Uterus (tissue), 2 donors: ENCODE measurements around the gene NT5DC2.

Source experiments
- POLR2A ChIP-seq, 2 donors: fragments of 450-650 bp; IDR thresholded peaks; one replicate each; pipeline ENCODE4 v1.6.1; 2016; ENCODE audit warnings: antibody characterized with exemption in 2 of 2, mild to moderate bottlenecking in 1 of 2, moderate library complexity in 1 of 2
- TF ChIP-seq, protein P1 (sequence below), 4 experiments: fragments of 200-600 bp in 2 of 4; fragments of 450-650 bp in 2 of 4; sonication (generic) in 2 of 4; IDR thresholded peaks; one replicate each; pipeline ENCODE4 v1.5.1; 2016 to 2019; ENCODE audit warnings: antibody characterized with exemption in 4 of 4, mild to moderate bottlenecking in 2 of 4, moderate library complexity in 1 of 4

DNA sequence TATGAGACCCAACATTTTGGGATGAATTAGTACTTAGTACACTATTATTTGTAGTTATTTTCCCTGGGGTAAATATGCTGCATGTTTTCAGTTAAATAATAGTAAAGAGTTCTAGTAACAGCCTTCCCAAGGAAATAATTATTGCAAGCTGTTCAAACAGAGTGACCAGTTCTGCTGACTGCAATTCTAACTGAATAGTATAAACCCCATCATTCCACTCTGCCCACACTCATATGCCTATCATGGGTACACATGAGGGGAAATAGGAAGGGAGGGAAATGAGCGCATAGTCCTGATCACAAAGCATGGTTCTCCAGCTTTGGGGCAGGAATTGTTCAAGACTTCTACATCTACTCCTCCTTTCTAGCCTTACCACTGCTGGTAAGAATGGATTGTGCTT lies 21.4 kb upstream of the NT5DC2 start:
- TF ChIP-seq POLR2A (IDR thresholded peaks at IDR 0.05): no peak
- TF ChIP-seq, protein P1, sequence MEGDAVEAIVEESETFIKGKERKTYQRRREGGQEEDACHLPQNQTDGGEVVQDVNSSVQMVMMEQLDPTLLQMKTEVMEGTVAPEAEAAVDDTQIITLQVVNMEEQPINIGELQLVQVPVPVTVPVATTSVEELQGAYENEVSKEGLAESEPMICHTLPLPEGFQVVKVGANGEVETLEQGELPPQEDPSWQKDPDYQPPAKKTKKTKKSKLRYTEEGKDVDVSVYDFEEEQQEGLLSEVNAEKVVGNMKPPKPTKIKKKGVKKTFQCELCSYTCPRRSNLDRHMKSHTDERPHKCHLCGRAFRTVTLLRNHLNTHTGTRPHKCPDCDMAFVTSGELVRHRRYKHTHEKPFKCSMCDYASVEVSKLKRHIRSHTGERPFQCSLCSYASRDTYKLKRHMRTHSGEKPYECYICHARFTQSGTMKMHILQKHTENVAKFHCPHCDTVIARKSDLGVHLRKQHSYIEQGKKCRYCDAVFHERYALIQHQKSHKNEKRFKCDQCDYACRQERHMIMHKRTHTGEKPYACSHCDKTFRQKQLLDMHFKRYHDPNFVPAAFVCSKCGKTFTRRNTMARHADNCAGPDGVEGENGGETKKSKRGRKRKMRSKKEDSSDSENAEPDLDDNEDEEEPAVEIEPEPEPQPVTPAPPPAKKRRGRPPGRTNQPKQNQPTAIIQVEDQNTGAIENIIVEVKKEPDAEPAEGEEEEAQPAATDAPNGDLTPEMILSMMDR (IDR thresholded peaks at IDR 0.05): no peak
